DND-41 (cell line): ENCODE data around the gene USP54.

Experiments
- EZH2 ChIP-seq: IDR thresholded peaks from 3 replicates; pipeline ENCODE4 v1.6.1; 2012; ENCODE audit warnings: borderline replicate concordance, low read depth, mild to moderate bottlenecking, moderate library complexity, low read length, inconsistent platforms; ENCODE audit not compliant: severe bottlenecking
- TF ChIP-seq, protein P1 (sequence below): IDR thresholded peaks from 2 replicates; pipeline ENCODE4 v1.5.1; 2012; ENCODE audit warnings: borderline replicate concordance, low read length, moderate library complexity, mild to moderate bottlenecking; ENCODE audit not compliant: poor library complexity, severe bottlenecking; ENCODE audit errors: extremely low read depth

DNA sequence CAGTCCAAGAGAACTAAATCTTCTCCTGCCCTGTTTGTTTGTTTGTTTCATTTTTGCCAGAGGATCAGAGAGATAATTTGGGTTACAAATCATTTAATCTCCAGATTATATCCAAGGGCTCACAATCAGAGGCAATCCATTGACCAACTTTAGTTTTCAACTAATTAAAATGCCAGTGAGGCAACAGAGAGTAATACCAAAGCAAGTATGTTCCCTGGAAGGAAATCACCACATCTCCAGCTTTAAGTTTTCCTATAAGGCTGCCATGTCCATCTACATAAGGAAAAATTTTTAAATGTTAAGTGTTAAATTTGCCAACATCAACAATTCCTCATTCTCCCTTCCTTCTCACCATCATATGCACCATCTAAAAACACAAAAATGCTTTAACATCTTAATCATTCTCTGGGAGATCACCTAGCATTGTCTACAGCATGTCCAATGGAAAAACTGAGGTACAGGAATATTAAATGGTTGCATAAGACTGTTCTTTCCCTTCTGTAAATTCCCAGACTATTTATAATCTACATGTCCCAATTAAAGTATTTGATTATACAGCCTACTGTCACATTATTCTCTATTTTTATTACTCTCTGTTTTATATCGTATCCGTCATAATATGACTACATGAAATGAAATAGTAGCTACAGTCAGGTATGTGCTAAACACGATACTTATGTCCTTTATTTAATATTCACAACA lies 14.1 kb downstream of the USP54 start:
- TF ChIP-seq, protein P1, sequence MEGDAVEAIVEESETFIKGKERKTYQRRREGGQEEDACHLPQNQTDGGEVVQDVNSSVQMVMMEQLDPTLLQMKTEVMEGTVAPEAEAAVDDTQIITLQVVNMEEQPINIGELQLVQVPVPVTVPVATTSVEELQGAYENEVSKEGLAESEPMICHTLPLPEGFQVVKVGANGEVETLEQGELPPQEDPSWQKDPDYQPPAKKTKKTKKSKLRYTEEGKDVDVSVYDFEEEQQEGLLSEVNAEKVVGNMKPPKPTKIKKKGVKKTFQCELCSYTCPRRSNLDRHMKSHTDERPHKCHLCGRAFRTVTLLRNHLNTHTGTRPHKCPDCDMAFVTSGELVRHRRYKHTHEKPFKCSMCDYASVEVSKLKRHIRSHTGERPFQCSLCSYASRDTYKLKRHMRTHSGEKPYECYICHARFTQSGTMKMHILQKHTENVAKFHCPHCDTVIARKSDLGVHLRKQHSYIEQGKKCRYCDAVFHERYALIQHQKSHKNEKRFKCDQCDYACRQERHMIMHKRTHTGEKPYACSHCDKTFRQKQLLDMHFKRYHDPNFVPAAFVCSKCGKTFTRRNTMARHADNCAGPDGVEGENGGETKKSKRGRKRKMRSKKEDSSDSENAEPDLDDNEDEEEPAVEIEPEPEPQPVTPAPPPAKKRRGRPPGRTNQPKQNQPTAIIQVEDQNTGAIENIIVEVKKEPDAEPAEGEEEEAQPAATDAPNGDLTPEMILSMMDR: no peak
- TF ChIP-seq EZH2: no peak
